GM12872 (cell line): ENCODE data around the gene SPNS1.

Experiments
- CTCF ChIP-seq: IDR thresholded peaks from 3 replicates; pipeline ENCODE4 v1.5.1; 2011; ENCODE audit warnings: low read depth, mild to moderate bottlenecking, low read length, moderate library complexity; ENCODE audit not compliant: insufficient read depth

Gene SPNS1

GRCh38 chr16:29014561-29015069, 40.0 kb downstream of the SPNS1 start:
- TF ChIP-seq CTCF, result no peak

- no peak for TF ChIP-seq CTCF
Measured at GRCh38 chr16:29022196-29022595, 47.6 kb downstream of the SPNS1 start.

- no peak for TF ChIP-seq CTCF
Measured at GRCh38 chr16:29023279-29024277, 49.0 kb downstream of the SPNS1 start.

GRCh38 chr16:29024278-29024677, 49.7 kb downstream of the SPNS1 start:
- TF ChIP-seq CTCF, result no peak

- no peak for TF ChIP-seq CTCF
Measured at GRCh38 chr16:29025218-29025617, 50.6 kb downstream of the SPNS1 start.

GRCh38 chr16:29025735-29026134, 51.2 kb downstream of the SPNS1 start:
- no peak for TF ChIP-seq CTCF

- no peak for TF ChIP-seq CTCF
Measured at GRCh38 chr16:29028457-29029167, 54.0 kb downstream of the SPNS1 start.
